IPS DF 6.9 (cell line): ENCODE data around the gene GPR85.
"Not testable (repeated sequence)": the region's sequence is repeated elsewhere in the genome, so short reads cannot be mapped to it uniquely, and the experiment has no call there.

Source experiments
- DNase-seq: peaks from one replicate; pipeline ENCODE4 v3.0.0-alpha.2; 2013; ENCODE audit warnings: low read depth, low spot score
- H3K27ac ChIP-seq: one replicate; pipeline ENCODE4 v1.5.1; 2013; ENCODE audit warnings: low read length, control low read depth
- H3K27me3 ChIP-seq: 2 replicates; pipeline ENCODE4 v1.6.1; 2013; ENCODE audit warnings: mild to moderate bottlenecking, low read length; ENCODE audit not compliant: control insufficient read depth, insufficient read depth
- H3K36me3 ChIP-seq: 2 replicates; pipeline ENCODE4 v1.6.1; 2013; ENCODE audit warnings: low read length; ENCODE audit not compliant: control insufficient read depth, insufficient read depth
- H3K4me1 ChIP-seq: 2 replicates; pipeline ENCODE4 v1.6.1; 2013; ENCODE audit warnings: low read length; ENCODE audit not compliant: control insufficient read depth, insufficient read depth
- H3K4me3 ChIP-seq: 2 replicates; pipeline ENCODE4 v1.5.1; 2013; ENCODE audit warnings: mild to moderate bottlenecking, low read length
- H3K9me3 ChIP-seq: 2 replicates; pipeline ENCODE4 v1.6.1; 2013; ENCODE audit warnings: low read length, inconsistent platforms; ENCODE audit not compliant: control insufficient read depth, insufficient read depth
- WGBS: extraction: QIAGEN DNeasy Blood & Tissue Kit; methylation state at CpG from one replicate; pipeline ENCODE4 v1.1.7; 2013; ENCODE audit warnings: mixed read lengths, missing lambda C conversion rate; ENCODE audit not compliant: insufficient read length, insufficient coverage; 5-methylcytosine and 5-hydroxymethylcytosine counted together

The GPR85 gene

GRCh38 chr7:113084496-113085172 lies 2.0 kb downstream of the GPR85 start:
- Histone ChIP-seq H3K27me3 (peaks cover 19% of the 10 kb centered on the region), H3K27ac (no peak overlapping the region), H3K36me3 (no peaks in the 10 kb centered on the region), H3K4me3 (no peak overlapping the region), H3K4me1 (0 out of 2 replicates have a peak, but pooled peaks cover 2% of the 10 kb centered on the region), H3K9me3 (no peaks in the 10 kb centered on the region)
- no CpG with 5 or more reads among the region's 4 CpGs for WGBS
- DNase-seq, result no peak

- H3K4me3 ChIP-seq, result no peak overlapping the region
- no peak for DNase-seq
- no peaks in the 10 kb centered on the region for H3K36me3 ChIP-seq
- WGBS, result no CpG with 5 or more reads among the region's 10 CpGs
- 0 out of 2 replicates have a peak, but pooled peaks cover 2% of the 10 kb centered on the region for H3K4me1 ChIP-seq
- peaks cover 21% of the 10 kb centered on the region for H3K27me3 ChIP-seq
- H3K27ac ChIP-seq, result no peak overlapping the region
- no peaks in the 10 kb centered on the region for H3K9me3 ChIP-seq
These were observed 2.7 kb downstream of the GPR85 start for GRCh38 chr7:113083816-113084495.

- no peak for DNase-seq
- Histone ChIP-seq H3K27ac (no peak overlapping the region), H3K36me3 (no peaks in the 10 kb centered on the region), H3K4me3 (no peak overlapping the region), H3K9me3 (no peaks in the 10 kb centered on the region), H3K4me1 (0 out of 2 replicates have a peak, but pooled peaks cover 2% of the 10 kb centered on the region), H3K27me3 (peaks cover 24% of the 10 kb centered on the region)
- no CpG with 5 or more reads among the region's 1 CpG for WGBS
These were observed 3.4 kb downstream of the GPR85 start for GRCh38 chr7:113083132-113083815.

DNA sequence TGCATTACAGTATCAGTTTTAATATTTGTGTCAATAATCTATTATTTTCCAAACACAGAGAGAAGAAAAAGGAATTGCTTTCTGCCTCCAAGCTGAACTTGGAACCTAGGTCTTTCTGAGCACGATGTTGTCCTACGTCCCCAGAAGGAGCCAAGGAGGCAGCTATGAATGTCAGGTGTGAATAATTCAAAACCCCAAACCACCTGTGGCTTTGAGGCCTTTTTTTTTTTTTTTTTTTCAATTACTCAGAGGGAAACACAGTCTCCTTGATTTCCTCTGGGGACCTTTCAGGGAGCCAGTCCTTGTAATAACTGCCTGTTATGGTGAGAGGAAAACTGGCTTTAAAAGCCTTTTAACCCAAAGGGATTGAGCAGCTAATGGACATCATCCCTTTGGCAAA lies 8.3 kb downstream of the GPR85 start:
- WGBS, result no CpG with 5 or more reads among the region's 2 CpGs
- Histone ChIP-seq H3K4me1 (no peaks in the 10 kb centered on the region), H3K9me3 (no peaks in the 10 kb centered on the region), H3K4me3 (no peak overlapping the region), H3K27me3 (peaks cover 31% of the 10 kb centered on the region), H3K27ac (no peak overlapping the region), H3K36me3 (no peaks in the 10 kb centered on the region)
- no peak for DNase-seq

GRCh38 chr7:113076703-113077102 lies 9.9 kb downstream of the GPR85 start:
- DNase-seq, result no peak
- no peaks in the 10 kb centered on the region for H3K36me3 ChIP-seq
- peaks cover 30% of the 10 kb centered on the region for H3K27me3 ChIP-seq
- no CpG with 5 or more reads among the region's 3 CpGs for WGBS
- no peak overlapping the region for H3K4me3 ChIP-seq
- no peaks in the 10 kb centered on the region for H3K9me3 ChIP-seq
- H3K4me1 ChIP-seq, result no peaks in the 10 kb centered on the region
- no peak overlapping the region for H3K27ac ChIP-seq

DNA sequence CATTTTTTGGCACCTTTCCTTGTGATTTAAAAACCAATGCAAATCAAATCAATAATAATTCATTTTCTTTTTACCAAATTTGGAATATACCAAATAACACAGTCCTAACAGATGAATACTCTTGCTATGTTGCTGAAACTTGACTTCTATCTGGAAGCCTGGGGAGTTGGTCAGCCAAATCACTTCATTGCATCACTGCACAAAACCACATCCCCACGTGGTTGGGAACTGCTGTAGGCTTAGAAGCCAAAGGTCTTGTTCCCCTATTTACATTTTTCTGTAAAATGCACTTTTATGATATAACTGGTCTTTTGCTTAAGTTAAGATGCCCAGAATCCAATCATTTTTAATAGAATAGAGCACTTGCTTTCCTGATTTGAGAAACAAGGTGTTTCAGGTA lies 15.2 kb downstream of the GPR85 start:
- Histone ChIP-seq H3K36me3 (no peaks in the 10 kb centered on the region), H3K4me1 (no peaks in the 10 kb centered on the region), H3K27ac (no peak overlapping the region), H3K4me3 (no peak overlapping the region), H3K27me3 (peaks cover 14% of the 10 kb centered on the region), H3K9me3 (no peaks in the 10 kb centered on the region)
- DNase-seq, result no peak
- WGBS, result no CpG with 5 or more reads among the region's 1 CpG

DNA sequence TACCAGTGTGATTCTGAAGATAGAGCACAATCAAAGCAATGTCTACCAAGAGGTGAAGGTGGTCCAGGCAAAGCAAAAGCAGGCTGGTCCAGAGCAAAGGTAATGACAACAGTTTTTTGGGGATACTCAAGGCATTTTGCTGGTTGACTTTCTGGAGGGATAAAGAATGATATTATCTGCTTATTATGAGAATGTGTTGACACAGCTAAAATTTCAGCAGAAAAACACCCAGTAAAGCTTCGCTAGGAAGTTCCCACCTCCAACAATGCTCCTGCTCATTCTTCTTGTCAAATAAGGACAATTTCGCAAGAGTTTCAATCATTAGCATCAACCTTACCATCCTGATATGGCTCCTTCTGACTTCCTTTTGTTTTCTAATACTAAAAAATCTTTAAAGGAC lies 24.1 kb downstream of the GPR85 start:
- no peaks in the 10 kb centered on the region for H3K27me3 ChIP-seq
- no peak for DNase-seq
- H3K4me3 ChIP-seq, result no peak overlapping the region
- H3K4me1 ChIP-seq, result no peaks in the 10 kb centered on the region
- no peaks in the 10 kb centered on the region for H3K36me3 ChIP-seq
- H3K27ac ChIP-seq, result no peak overlapping the region
- no CpG with 5 or more reads among the region's 2 CpGs for WGBS
- no peaks in the 10 kb centered on the region for H3K9me3 ChIP-seq

GRCh38 chr7:113060100-113060499 lies 26.5 kb downstream of the GPR85 start:
- no peak for DNase-seq
- H3K27me3 ChIP-seq, result no peaks in the 10 kb centered on the region
- H3K27ac ChIP-seq, result no peak overlapping the region
- H3K4me1 ChIP-seq, result no peaks in the 10 kb centered on the region
- no peak overlapping the region for H3K4me3 ChIP-seq
- no CpG with 5 or more reads among the region's 2 CpGs for WGBS
- H3K36me3 ChIP-seq, result no peaks in the 10 kb centered on the region
- no peaks in the 10 kb centered on the region for H3K9me3 ChIP-seq

DNA sequence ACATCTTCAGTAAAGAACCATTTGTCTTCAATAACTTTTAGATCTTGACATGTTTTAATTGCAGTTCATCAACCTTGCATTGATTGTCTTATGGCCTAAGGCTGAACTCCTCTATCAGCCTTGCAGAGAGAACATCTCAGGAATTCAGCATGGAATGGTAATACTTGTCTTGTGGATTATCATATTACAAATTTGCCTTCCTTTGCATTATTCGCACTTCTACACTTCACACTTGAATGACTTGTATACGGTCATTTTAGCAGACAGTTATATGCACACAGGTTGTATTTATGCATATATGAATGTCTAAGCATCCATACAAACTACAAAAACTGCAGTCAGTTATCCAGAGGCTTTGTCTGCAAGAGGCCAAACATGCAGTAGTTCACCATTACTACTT lies 31.7 kb downstream of the GPR85 start:
- Histone ChIP-seq H3K9me3 (no peaks in the 10 kb centered on the region), H3K27ac (no peak overlapping the region), H3K4me3 (no peak overlapping the region), H3K36me3 (no peaks in the 10 kb centered on the region), H3K4me1 (no peaks in the 10 kb centered on the region), H3K27me3 (no peaks in the 10 kb centered on the region)
- WGBS, result no CpG with 5 or more reads among the region's 2 CpGs
- DNase-seq, result no peak

DNA sequence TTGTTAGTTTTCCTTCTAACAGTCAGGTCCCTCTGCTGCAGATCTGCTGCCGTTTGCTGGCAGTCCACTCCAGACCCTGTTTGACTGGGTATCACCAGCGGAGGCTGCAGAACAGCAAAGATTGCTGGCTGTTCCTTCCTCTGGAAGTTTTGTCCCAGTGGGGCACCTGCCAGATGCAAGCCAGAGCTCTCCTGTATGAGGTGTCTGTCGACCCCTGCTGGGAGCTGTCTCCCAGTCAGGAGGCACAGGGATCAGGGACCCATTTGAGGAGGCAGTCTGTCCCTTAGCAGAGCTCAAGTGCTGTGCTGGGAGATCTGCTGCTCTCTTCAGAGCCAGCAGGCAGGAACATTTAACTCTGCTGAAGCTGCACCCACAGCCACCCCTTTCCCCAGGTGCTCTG lies 32.4 kb downstream of the GPR85 start:
- H3K4me1 ChIP-seq, DNase-seq, H3K4me3 ChIP-seq, H3K9me3 ChIP-seq, H3K36me3 ChIP-seq, H3K27me3 ChIP-seq, H3K27ac ChIP-seq: not testable (repeated sequence)
- WGBS, result no CpG with 5 or more reads among the region's 3 CpGs
